ENCODE measurements around the gene DDI2.

Gene DDI2

DNA sequence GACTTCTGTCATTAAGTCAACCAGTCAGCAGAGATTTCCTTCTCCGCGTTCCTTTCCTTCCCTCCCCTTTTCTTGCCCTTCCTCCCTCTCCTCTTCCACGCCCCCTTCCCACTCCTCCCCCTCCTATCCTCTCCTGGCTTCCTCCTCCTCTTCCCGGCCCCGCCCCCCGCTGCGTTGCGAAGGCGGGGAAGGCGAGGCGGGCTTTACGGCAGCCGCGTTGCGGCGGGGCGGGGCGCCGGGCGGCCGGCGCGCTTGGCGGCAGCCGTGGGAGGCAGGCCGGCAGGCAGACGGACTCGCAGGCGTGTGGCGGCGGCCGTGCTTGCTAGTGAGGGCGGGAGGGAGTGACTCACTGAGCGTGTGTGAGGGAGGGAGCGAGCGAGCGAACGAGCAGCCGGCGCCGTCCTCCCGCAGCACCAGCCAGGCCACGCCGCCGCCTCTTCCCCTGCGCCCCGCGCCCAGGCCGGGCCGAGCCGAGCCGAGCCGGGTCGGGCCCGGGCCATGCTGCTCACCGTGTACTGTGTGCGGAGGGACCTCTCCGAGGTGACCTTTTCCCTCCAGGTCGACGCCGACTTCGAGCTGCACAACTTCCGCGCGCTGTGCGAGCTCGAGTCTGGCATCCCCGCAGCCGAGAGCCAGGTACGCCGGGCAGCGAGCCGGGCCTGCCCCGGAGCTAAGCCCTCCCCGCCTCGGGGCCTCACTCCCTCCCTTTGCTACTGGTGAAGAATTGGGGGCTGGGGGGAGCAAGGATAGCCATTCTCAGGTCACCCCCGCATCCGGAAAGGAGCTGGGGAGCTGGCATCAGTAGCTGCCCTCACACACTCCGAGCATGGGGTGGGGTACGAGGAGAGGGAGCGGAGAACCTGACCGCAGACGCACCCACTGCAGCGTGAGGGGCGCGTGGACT, at the start of gene DDI2 (continued):
- no peak for TF ChIP-seq ZNF704 (tag by site-specific recombination; IDR thresholded peaks at IDR 0.05)
- TF ChIP-seq ZNF473 (tag by site-specific recombination; IDR thresholded peaks at IDR 0.05): no peak
- TF ChIP-seq ZNF16 (tag by site-specific recombination; IDR thresholded peaks at IDR 0.05; ENCODE audit: low read depth): no peak
- TF ChIP-seq ZSCAN18 (tag by site-specific recombination; IDR thresholded peaks at IDR 0.05): no peak
- TF ChIP-seq ZNF529 (tag by site-specific recombination; IDR thresholded peaks at IDR 0.05; ENCODE audit: insufficient replicate concordance): no peak
- TF ChIP-seq GFI1B (tag by site-specific recombination; IDR thresholded peaks at IDR 0.05): peak; percentile 87; the same call in 1 of the 2 replicates
- no peak for TF ChIP-seq ZNF623 (tag by site-specific recombination; IDR thresholded peaks at IDR 0.05)
- no peak for TF ChIP-seq ZNF658 (tag by site-specific recombination; IDR thresholded peaks at IDR 0.05)
- TF ChIP-seq ZBTB8A (tag by site-specific recombination; IDR thresholded peaks at IDR 0.05): 0 out of 2 replicates have a peak, but pooled peaks have one; percentile 23
- peak; percentile 90 for TF ChIP-seq WT1 (tag by site-specific recombination; IDR thresholded peaks at IDR 0.05)
- TF ChIP-seq, protein P1, sequence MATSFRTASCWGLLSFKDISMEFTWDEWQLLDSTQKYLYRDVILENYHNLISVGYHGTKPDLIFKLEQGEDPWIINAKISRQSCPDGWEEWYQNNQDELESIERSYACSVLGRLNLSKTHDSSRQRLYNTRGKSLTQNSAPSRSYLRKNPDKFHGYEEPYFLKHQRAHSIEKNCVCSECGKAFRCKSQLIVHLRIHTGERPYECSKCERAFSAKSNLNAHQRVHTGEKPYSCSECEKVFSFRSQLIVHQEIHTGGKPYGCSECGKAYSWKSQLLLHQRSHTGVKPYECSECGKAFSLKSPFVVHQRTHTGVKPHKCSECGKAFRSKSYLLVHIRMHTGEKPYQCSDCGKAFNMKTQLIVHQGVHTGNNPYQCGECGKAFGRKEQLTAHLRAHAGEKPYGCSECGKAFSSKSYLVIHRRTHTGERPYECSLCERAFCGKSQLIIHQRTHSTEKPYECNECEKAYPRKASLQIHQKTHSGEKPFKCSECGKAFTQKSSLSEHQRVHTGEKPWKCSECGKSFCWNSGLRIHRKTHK (tag by site-specific recombination; IDR thresholded peaks at IDR 0.05): no peak
- no peak for TF ChIP-seq YY2 (tag by site-specific recombination; IDR thresholded peaks at IDR 0.05)
- no peak for TF ChIP-seq TSHZ1 (tag by site-specific recombination; IDR thresholded peaks at IDR 0.05; ENCODE audit: borderline replicate concordance)
- no peak for TF ChIP-seq ZNF560 (tag by site-specific recombination; IDR thresholded peaks at IDR 0.05; ENCODE audit: borderline replicate concordance)
- no peak for TF ChIP-seq ZNF610 (tag by site-specific recombination; IDR thresholded peaks at IDR 0.05; ENCODE audit: borderline replicate concordance)
- TF ChIP-seq ZNF664 (tag by site-specific recombination; IDR thresholded peaks at IDR 0.05): no peak
- TF ChIP-seq ZNF558 (tag by site-specific recombination; IDR thresholded peaks at IDR 0.05): no peak
- no peak for TF ChIP-seq ZBTB20 (tag by site-specific recombination; IDR thresholded peaks at IDR 0.05)
- TF ChIP-seq KLF10 (tag by site-specific recombination; IDR thresholded peaks at IDR 0.05): peak; percentile 78
- 0 out of 2 replicates have a peak, but pooled peaks have one; percentile 36 for TF ChIP-seq ZNF184 (tag by site-specific recombination; IDR thresholded peaks at IDR 0.05)
- no peak for TF ChIP-seq ZNF350 (tag by site-specific recombination; IDR thresholded peaks at IDR 0.05)
- no peak for TF ChIP-seq ZNF175 (tag by site-specific recombination; IDR thresholded peaks at IDR 0.05)
- TF ChIP-seq ZNF391 (tag by site-specific recombination; IDR thresholded peaks at IDR 0.05; ENCODE audit: borderline replicate concordance, low read depth): 0 out of 2 replicates have a peak, but pooled peaks have one; percentile 18
- peak; percentile 100 for TF ChIP-seq IKZF3 (tag by site-specific recombination; IDR thresholded peaks at IDR 0.05)
- TF ChIP-seq ZNF146 (tag by site-specific recombination; IDR thresholded peaks at IDR 0.05): no peak
- peak; percentile 97 for TF ChIP-seq SP3 (tag by site-specific recombination; IDR thresholded peaks at IDR 0.05)
- TF ChIP-seq ZNF654 (tag by site-specific recombination; IDR thresholded peaks at IDR 0.05; ENCODE audit: low read depth): no peak
- TF ChIP-seq ZNF157 (tag by site-specific recombination; IDR thresholded peaks at IDR 0.05): no peak
- no peak for TF ChIP-seq ZNF416 (tag by site-specific recombination; IDR thresholded peaks at IDR 0.05)
- no peak for TF ChIP-seq ZNF121 (tag by site-specific recombination; IDR thresholded peaks at IDR 0.05)
- TF ChIP-seq HOXA7 (CRISPR knock-in tag; IDR thresholded peaks at IDR 0.05; ENCODE audit: borderline replicate concordance): no peak
- no peak for TF ChIP-seq ZNF404 (tag by site-specific recombination; IDR thresholded peaks at IDR 0.05)
